Parathyroid adenoma (tissue), 2 donors: ENCODE measurements around the gene CDK5R2.

Experiments
- H2AFZ ChIP-seq: fragments of 300-600 bp; sonication (generic); one replicate; pipeline ENCODE4 v1.7.0; 2017; ENCODE audit warnings: antibody characterized with exemption, mild to moderate bottlenecking
- H3K27ac ChIP-seq: fragments of 300-600 bp; sonication (generic); one replicate; pipeline ENCODE4 v1.7.0; 2017
- H3K27me3 ChIP-seq: fragments of 300-600 bp; sonication (generic); one replicate; pipeline ENCODE4 v1.7.0; 2017; ENCODE audit warnings: low read length; ENCODE audit not compliant: control insufficient read depth, insufficient read depth
- H3K36me3 ChIP-seq: fragments of 300-600 bp; sonication (generic); one replicate; pipeline ENCODE4 v1.7.0; 2017; ENCODE audit warnings: low read length; ENCODE audit not compliant: control insufficient read depth, insufficient read depth
- H3K4me1 ChIP-seq: fragments of 300-600 bp; sonication (generic); one replicate; pipeline ENCODE4 v1.7.0; 2017; ENCODE audit warnings: control low read depth
- H3K4me2 ChIP-seq: fragments of 300-600 bp; sonication (generic); one replicate; pipeline ENCODE4 v1.7.0; 2017; ENCODE audit warnings: low read length
- H3K4me3 ChIP-seq: fragments of 300-600 bp; sonication (generic); one replicate; pipeline ENCODE4 v1.7.0; 2017; ENCODE audit warnings: low read depth, low read length
- H3K79me2 ChIP-seq: fragments of 300-600 bp; sonication (generic); one replicate; pipeline ENCODE4 v1.7.0; 2017; ENCODE audit warnings: control low read depth
- H3K9ac ChIP-seq: fragments of 300-600 bp; sonication (generic); one replicate; pipeline ENCODE4 v1.7.0; 2017; ENCODE audit warnings: mild to moderate bottlenecking
- H3K9me3 ChIP-seq: fragments of 300-600 bp; sonication (generic); one replicate; pipeline ENCODE4 v1.7.0; 2017; ENCODE audit warnings: low read length; ENCODE audit not compliant: control insufficient read depth
- CTCF ChIP-seq: fragments of 300-600 bp; sonication (generic); IDR thresholded peaks from one replicate; pipeline ENCODE4 v1.7.0; 2017; ENCODE audit warnings: antibody characterized with exemption, mild to moderate bottlenecking
- donor health status: primary hyperparathyroidism.

CDK5R2 gene

GRCh38 chr2:218983934-218984238 is 24.4 kb downstream of the CDK5R2 start:
- no peaks in the 10 kb centered on the region for H3K9me3 ChIP-seq
- no peak for TF ChIP-seq CTCF
- peaks cover 6% of the 10 kb centered on the region for H3K4me1 ChIP-seq
- H2AFZ ChIP-seq, result no peak overlapping the region
- H3K27ac ChIP-seq, result no peak overlapping the region
- no peak overlapping the region for H3K4me2 ChIP-seq
- H3K36me3 ChIP-seq, result no peaks in the 10 kb centered on the region
- H3K79me2 ChIP-seq, result no peaks in the 10 kb centered on the region
- no peak overlapping the region for H3K4me3 ChIP-seq
- H3K9ac ChIP-seq, result no peak overlapping the region
- peaks cover 23% of the 10 kb centered on the region for H3K27me3 ChIP-seq

DNA sequence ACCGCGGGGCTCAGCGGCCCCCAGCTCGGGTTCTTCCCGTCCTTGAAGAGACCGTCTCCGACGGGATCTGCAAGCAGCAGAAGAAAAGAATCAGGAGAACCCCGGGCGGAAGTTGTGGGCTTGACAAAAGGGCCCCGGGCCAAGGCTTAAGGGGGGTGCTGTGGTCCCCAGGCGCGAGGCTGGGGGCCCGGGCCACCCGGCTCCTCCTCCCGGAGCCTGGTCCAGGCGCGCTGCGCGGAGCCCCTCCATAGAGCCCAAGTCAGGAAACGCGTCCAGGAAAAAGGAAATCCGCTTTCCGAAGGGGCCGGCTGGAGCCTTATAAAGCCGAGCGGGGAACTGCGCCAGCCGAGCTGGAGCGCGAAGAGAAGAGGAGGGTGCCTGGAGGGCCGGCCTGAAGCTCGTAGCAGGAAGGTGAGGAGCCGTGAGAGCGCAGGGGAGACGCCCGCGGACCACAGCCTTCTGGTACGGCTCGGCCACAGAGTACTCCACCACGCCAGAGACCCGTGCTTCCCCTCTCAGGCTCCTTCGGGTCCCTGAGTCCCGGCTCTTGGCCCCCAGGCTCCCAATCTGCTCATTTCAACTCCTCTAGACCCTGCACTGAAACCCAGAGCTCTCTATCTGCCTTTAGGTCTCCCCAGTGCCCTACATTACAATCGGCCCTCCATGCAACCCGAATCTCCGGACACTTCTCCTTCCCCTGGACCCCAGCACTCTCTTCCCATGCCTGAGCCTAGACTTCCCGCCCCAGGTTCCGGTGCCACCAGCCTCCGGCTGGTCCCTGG is 25.0 kb downstream of the CDK5R2 start:
- Histone ChIP-seq H3K9ac (no peak overlapping the region), H3K27ac (no peak overlapping the region), H3K79me2 (no peaks in the 10 kb centered on the region), H3K9me3 (no peaks in the 10 kb centered on the region), H3K36me3 (no peaks in the 10 kb centered on the region), H3K27me3 (peaks cover 23% of the 10 kb centered on the region), H3K4me3 (no peak overlapping the region), H2AFZ (peak overlapping the region; percentile 44), H3K4me2 (no peak overlapping the region), H3K4me1 (peaks cover 6% of the 10 kb centered on the region)
- TF ChIP-seq CTCF, result no peak

DNA sequence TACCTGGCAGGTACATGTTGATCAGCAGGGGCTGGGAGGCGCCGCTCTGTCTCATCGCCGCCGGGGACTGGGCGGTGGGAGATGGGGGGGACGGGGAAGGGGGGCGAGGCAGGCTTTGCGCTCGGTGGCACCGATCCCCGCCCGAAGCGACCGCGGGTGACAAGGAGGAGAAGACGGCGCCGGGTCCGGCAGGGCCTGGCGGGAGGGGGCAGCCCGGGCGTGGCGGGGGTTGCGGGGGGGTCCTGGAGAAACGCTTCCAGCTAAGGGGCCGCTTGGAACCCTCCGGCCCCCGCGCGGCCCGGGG is 25.5 kb downstream of the CDK5R2 start, which contains the start of gene FEV:
FEV (minus strand) TSS at position 164 of the 304 bp plus-strand sequence; CDS start at position 55, 109 bp downstream.
- Histone ChIP-seq H3K4me1 (peaks cover 6% of the 10 kb centered on the region), H3K9ac (no peak within 1 kb of the TSS), H3K27me3 (peaks cover 23% of the 10 kb centered on the region)

GRCh38 chr2:218985325-218986091 is 26.0 kb downstream of the CDK5R2 start:
- Histone ChIP-seq H3K79me2 (no peaks in the 10 kb centered on the region), H3K4me2 (no peak overlapping the region), H3K27me3 (peaks cover 25% of the 10 kb centered on the region), H3K9me3 (no peaks in the 10 kb centered on the region), H3K36me3 (no peaks in the 10 kb centered on the region), H3K4me3 (no peak overlapping the region), H3K9ac (no peak overlapping the region), H3K4me1 (peaks cover 6% of the 10 kb centered on the region), H3K27ac (no peak overlapping the region), H2AFZ (no peak overlapping the region)
- TF ChIP-seq CTCF, result no peak

More for the DNA sequence above, 25.5 kb downstream of the CDK5R2 start, which contains the start of gene FEV:
- TF ChIP-seq CTCF, result no peak
- Histone ChIP-seq H3K36me3 (no peaks in the 10 kb centered on the region), H3K9me3 (no peaks in the 10 kb centered on the region), H3K4me3 (no peak within 1 kb of the TSS), H3K4me2 (no peak within 1 kb of the TSS), H2AFZ (peak within 1 kb of the TSS; percentile 44), H3K27ac (no peak within 1 kb of the TSS), H3K79me2 (no peaks in the 10 kb centered on the region)
